ENCODE measurements around the gene ZNF775.

DNA sequence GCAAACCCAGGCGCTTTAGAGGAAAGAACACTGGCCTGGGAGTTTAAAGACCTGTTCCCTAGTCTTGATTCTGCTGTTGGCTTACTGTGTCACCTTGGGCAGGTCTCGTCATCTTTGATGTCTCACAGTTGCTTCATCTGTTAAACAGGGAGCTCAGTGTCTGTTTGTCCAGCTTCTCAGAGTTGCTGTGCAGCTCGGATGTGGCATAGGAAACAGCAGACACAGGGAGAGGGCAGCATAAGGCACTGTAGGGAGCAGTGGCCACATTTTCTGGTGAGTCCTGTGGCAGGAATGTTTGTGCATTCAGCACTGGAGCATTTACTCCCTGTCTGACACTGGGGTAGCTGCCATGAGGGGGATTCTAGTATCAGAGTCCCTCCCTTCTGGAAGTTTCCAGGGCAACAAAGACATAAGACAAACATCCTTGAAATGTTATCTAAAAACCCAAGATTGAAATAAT lies 8.5 kb upstream of the ZNF775 start:
- no peak for TF ChIP-seq POLR2A (IDR thresholded peaks at IDR 0.05)
- TF ChIP-seq, protein P1, sequence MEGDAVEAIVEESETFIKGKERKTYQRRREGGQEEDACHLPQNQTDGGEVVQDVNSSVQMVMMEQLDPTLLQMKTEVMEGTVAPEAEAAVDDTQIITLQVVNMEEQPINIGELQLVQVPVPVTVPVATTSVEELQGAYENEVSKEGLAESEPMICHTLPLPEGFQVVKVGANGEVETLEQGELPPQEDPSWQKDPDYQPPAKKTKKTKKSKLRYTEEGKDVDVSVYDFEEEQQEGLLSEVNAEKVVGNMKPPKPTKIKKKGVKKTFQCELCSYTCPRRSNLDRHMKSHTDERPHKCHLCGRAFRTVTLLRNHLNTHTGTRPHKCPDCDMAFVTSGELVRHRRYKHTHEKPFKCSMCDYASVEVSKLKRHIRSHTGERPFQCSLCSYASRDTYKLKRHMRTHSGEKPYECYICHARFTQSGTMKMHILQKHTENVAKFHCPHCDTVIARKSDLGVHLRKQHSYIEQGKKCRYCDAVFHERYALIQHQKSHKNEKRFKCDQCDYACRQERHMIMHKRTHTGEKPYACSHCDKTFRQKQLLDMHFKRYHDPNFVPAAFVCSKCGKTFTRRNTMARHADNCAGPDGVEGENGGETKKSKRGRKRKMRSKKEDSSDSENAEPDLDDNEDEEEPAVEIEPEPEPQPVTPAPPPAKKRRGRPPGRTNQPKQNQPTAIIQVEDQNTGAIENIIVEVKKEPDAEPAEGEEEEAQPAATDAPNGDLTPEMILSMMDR (IDR thresholded peaks at IDR 0.05), result no peak

Measured in lower leg skin (tissue), 3 donors.